Gastroesophageal sphincter (tissue), 3 donors: Measurements from ENCODE around the gene ITPA.

Source experiments
- CTCF ChIP-seq, 4 experiments: fragments of 200-600 bp in 2 of 4; fragments of 450-650 bp in 2 of 4; sonication (generic) in 1 of 4; IDR thresholded peaks; one replicate each; pipeline ENCODE4 v1.5.1; 2017 to 2019; ENCODE audit warnings: antibody characterized with exemption in 4 of 4, mild to moderate bottlenecking in 2 of 4, moderate library complexity in 2 of 4
- EP300 ChIP-seq: sonication (generic); formaldehyde crosslinking; IDR thresholded peaks from one replicate; pipeline ENCODE4 v1.6.1; 2017; ENCODE audit warnings: antibody characterized with exemption, mild to moderate bottlenecking
- POLR2A ChIP-seq, 2 donors: fragments of 450-650 bp; IDR thresholded peaks; one replicate each; pipeline ENCODE4 v1.6.1; 2017; ENCODE audit warnings: antibody characterized with exemption in 2 of 2, mild to moderate bottlenecking in 2 of 2, moderate library complexity in 1 of 2

GRCh38 chr20:3237958-3238615 is 28.8 kb downstream of the ITPA start:
- TF ChIP-seq CTCF (IDR thresholded peaks at IDR 0.05), result no peak
- no peak for TF ChIP-seq POLR2A (IDR thresholded peaks at IDR 0.05)
- TF ChIP-seq EP300, result no peak
